GM12891 (cell line): ENCODE measurements around the gene MTG2. TPM values are rescaled to one million over a fixed set of nuclear protein-coding genes. Genes with fewer than 3 reads are reported as not detected.

Experiments
- DNase-seq: peaks from one replicate; pipeline ENCODE4 v3.0.0; 2011; ENCODE audit warnings: low spot score; ENCODE audit not compliant: insufficient read length
- FAIRE-seq: peaks from 2 replicates; lab custom pipeline; 2011; peaks lifted over from hg19 to GRCh38; lab: Jason Lieb, UNC
- PAX5 ChIP-seq: IDR thresholded peaks from 2 replicates; pipeline ENCODE4 v1.6.1; 2011; ENCODE audit warnings: low read length, moderate library complexity, mild to moderate bottlenecking; ENCODE audit not compliant: insufficient read depth, severe bottlenecking
- POLR2A ChIP-seq: IDR thresholded peaks from 2 replicates; pipeline ENCODE4 v1.6.1; 2011; ENCODE audit warnings: low read depth, low read length, control low read depth
- POLR2AphosphoS5 ChIP-seq: IDR thresholded peaks from 2 replicates; pipeline ENCODE4 v1.6.1; 2011; ENCODE audit warnings: low read depth, low read length, control low read depth
- POU2F2 ChIP-seq: IDR thresholded peaks from 2 replicates; pipeline ENCODE4 v1.6.1; 2011; ENCODE audit warnings: low read depth, mild to moderate bottlenecking, control low read depth, low read length, moderate library complexity
- SPI1 ChIP-seq: IDR thresholded peaks from 2 replicates; pipeline ENCODE4 v1.6.1; 2011; ENCODE audit warnings: low read depth, low read length, control low read depth
- TAF1 ChIP-seq: IDR thresholded peaks from 2 replicates; pipeline ENCODE4 v1.6.1; 2011; ENCODE audit warnings: low read depth, low read length, control low read depth
- polyA plus RNA-seq: library from polyadenylated mRNA; unstranded; fragments of >200 nt; gene quantifications from one replicate; pipeline ENCODE4 v1.2.1, GENCODE V29; 2012; ENCODE audit warnings: low read depth, missing spikeins, inconsistent platforms; ENCODE audit not compliant: missing spikeins

MTG2 gene
- 19.5 TPM for polyA plus RNA-seq

- DNase-seq (peak; percentile 100), FAIRE-seq (peak; percentile 95)
- TF ChIP-seq SPI1 (peak; percentile 18), POLR2A (peak; percentile 97), POLR2AphosphoS5 (peak; percentile 98), TAF1 (peak; percentile 88), PAX5 (no peak), POU2F2 (peak; percentile 67; the same call in 1 of the 2 replicates)
Observed at GRCh38 chr20:62182469-62183425, at the start of gene MTG2. Gene MTG2 (plus strand): TSS chr20:62183028. CDS start chr20:62193421, 10,393 bp downstream.

GRCh38 chr20:62133051-62133845 lies 49.6 kb upstream of the MTG2 start:
- FAIRE-seq (no peak), DNase-seq (no peak)
- TF ChIP-seq SPI1 (no peak), POLR2A (no peak), POLR2AphosphoS5 (no peak), PAX5 (no peak), TAF1 (no peak), POU2F2 (no peak)

- no peak for TF ChIP-seq POU2F2
- TF ChIP-seq TAF1, result no peak
- TF ChIP-seq PAX5, result no peak
- peak; percentile 10; the same call in 1 of the 2 replicates for TF ChIP-seq POLR2AphosphoS5
- no peak for TF ChIP-seq POLR2A
- FAIRE-seq, result no peak
- peak; percentile 50 for DNase-seq
Observed at GRCh38 chr20:62133864-62134263, 49.0 kb upstream of the MTG2 start.

GRCh38 chr20:62134735-62135231 lies 48.0 kb upstream of the MTG2 start:
- FAIRE-seq, result no peak
- TF ChIP-seq POLR2A (peak; percentile 38; the same call in 1 of the 2 replicates), PAX5 (no peak), SPI1 (no peak), POLR2AphosphoS5 (peak; percentile 53; the same call in 1 of the 2 replicates), POU2F2 (no peak)

GRCh38 chr20:62135573-62136266 lies 47.1 kb upstream of the MTG2 start:
- TF ChIP-seq POLR2AphosphoS5 (peak; percentile 52; the same call in 1 of the 2 replicates), POLR2A (peak; percentile 72), PAX5 (no peak)
- DNase-seq, result no peak
- FAIRE-seq, result no peak

More at GRCh38 chr20:62134735-62135231, 48.0 kb upstream of the MTG2 start:
- no peak for DNase-seq

GRCh38 chr20:62136283-62137091 lies 46.3 kb upstream of the MTG2 start:
- FAIRE-seq (no peak), DNase-seq (no peak)
- TF ChIP-seq POU2F2 (no peak), POLR2A (peak; percentile 3; the same call in 1 of the 2 replicates), POLR2AphosphoS5 (no peak)

- no peak for FAIRE-seq
- no peak for TF ChIP-seq SPI1
- no peak for TF ChIP-seq POLR2AphosphoS5
- no peak for TF ChIP-seq TAF1
- TF ChIP-seq PAX5, result no peak
- no peak for TF ChIP-seq POU2F2
- peak; percentile 21; the same call in 1 of the 2 replicates for TF ChIP-seq POLR2A
- no peak for DNase-seq
Observed at GRCh38 chr20:62137092-62137384, 45.8 kb upstream of the MTG2 start.

GRCh38 chr20:62137478-62138203 lies 45.2 kb upstream of the MTG2 start:
- no peak for FAIRE-seq

More at GRCh38 chr20:62137478-62138203, 45.2 kb upstream of the MTG2 start:
- DNase-seq, result no peak
- TF ChIP-seq POLR2A (no peak; the same call in 1 of the 2 replicates), TAF1 (no peak), PAX5 (no peak), POLR2AphosphoS5 (no peak; the same call in 1 of the 2 replicates), POU2F2 (no peak), SPI1 (no peak)
